SH-SY5Y (cell line): Measurements from ENCODE around the gene SLC38A3.

ENCODE experiments used
- GATA2 ChIP-seq: IDR thresholded peaks from 2 replicates; pipeline ENCODE4 v1.6.1; 2011; ENCODE audit warnings: mild to moderate bottlenecking, low read depth, low read length
- GATA3 ChIP-seq: IDR thresholded peaks from 2 replicates; pipeline ENCODE4 v1.6.1; 2011; ENCODE audit warnings: low read depth, mild to moderate bottlenecking, low read length, moderate library complexity

DNA sequence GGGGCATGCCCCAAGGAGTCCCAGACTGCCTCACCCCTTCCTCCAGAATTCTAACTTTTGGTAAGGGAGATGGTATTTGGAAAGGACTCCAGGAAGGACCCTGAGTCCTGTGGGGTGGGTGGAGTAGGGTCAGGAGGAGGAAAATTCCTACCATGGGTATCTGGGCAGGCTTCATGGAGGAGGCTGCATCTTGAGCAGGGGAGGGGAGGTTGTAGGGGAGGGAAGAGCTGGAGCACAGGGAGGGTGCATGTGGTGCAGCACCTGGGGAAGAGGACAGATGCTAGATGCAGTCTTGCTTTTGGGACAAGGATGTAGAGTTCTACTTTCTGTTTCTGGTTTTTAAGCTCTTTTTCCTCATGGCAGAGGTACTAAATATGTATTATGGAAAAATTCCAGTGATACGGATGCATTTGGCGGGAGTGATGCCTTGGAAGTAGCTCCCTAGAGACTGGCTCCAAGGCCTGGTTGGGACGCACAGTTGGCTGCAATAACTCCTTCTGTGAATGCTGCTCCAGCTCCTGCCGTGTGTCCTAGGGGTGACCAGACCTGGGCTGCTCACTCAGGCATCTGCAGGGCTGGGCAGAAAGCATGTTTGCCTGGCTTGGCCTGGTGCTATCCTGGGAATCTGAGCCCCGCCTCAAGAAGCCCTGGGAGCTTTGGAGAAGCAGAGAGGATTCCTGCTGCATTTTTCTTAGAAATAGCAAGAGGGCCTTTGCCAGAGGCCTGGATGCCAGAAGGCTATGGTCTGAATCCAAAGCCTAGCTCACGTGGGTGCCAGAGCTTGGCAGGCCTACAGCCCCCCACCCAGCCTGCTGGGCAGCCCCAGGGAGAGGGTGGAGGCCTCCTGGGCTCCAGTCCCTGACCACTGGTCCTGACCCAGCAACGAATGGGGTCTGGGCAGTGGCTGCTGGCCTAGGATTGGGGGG lies 39.8 kb upstream of the SLC38A3 start:
- TF ChIP-seq GATA3 = no peak
- no peak for TF ChIP-seq GATA2
